Stimulated activated naive CD8-positive, alpha-beta T cell treated with anti-CD3 and anti-CD28 coated beads, Interleukin-15, Interleukin-2, amounts not matched to agents 100 ng/mL and 50 ng/mL, for 24 hours (primary cell): ENCODE results near the gene ZNF558.
A peak's percentile ranks its signal among the peaks of the same experiment; 100 is the strongest.

Experiments used
- H3K27ac Mint-ChIP-seq: one replicate; pipeline ENCODE4 v1.8.0; 2021; ENCODE audit warnings: mild to moderate bottlenecking, mixed read lengths
- H3K27me3 Mint-ChIP-seq: one replicate; pipeline ENCODE4 v1.8.0; 2021; ENCODE audit warnings: mixed read lengths
- H3K36me3 Mint-ChIP-seq: one replicate; pipeline ENCODE4 v1.8.0; 2021; ENCODE audit warnings: low read depth, mixed read lengths
- H3K4me1 Mint-ChIP-seq: one replicate; pipeline ENCODE4 v1.8.0; 2021; ENCODE audit warnings: low read depth, mixed read lengths
- H3K4me3 Mint-ChIP-seq: one replicate; pipeline ENCODE4 v1.8.0; 2021; ENCODE audit warnings: mild to moderate bottlenecking, mixed read lengths
- H3K9me3 Mint-ChIP-seq: one replicate; pipeline ENCODE4 v1.8.0; 2021; ENCODE audit warnings: mixed read lengths

Gene ZNF558

DNA sequence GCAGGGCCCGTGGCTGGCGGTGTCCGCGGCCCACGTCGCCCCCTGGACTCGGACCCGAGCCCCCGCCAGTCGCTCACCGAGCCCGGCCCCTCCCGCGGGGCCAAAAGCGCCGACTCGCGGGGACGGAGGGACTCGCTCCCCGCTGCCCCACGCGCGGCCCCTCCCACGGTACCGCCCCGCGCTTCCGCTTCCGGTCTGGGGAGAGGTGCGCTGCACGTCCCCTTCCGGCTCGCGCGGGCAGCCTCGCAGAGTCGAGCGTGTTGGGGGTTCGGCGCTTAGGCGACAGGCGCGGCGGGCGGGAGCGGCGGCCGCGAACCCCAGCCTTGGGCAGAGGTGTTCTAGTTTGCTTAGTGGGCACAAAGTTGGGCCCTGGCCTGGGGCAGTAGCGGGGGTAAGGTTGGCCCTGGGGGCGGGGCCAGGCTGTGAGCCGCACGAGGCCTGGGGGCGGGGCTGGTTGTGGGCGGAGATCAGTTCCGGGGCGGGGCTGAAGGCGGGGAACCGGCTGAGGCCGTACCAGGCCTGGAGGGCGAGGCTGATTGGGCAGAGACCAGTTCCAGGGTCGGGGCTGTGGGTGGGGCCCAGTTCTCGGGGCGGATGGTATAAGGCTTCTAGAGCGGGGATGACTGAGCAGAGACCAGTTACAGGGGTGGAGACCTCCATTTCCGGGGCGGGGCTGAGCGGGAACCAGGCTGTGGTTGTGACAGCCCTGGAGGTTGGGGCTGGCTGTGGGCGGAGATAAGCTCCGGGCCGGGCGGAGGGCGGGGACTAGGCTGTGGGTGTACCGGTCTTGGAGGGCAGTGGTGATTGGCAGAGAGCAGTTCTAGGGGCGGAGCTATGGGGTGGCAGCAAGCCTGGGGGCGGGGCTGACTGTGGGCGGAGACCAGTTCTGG lies at the start of gene ZNF558, which contains the start of gene MBD3L1:
Gene ZNF558, minus strand, starts transcription at position 173 of the 890 bp plus-strand sequence. CDS start 9,645 bp downstream, outside the sequence.
Gene MBD3L1, plus strand, starts transcription at position 246 of the 890 bp plus-strand sequence. CDS start 10,302 bp downstream, outside the sequence.
- H3K36me3 Mint-ChIP-seq: peaks cover 21% of the 10 kb centered on the region
- peak within 1 kb of the TSS; percentile 87 for H3K4me3 Mint-ChIP-seq
- H3K9me3 Mint-ChIP-seq: peaks cover 4% of the 10 kb centered on the region
- peak within 1 kb of the TSS; percentile 88 for H3K27ac Mint-ChIP-seq
- no peaks in the 10 kb centered on the region for H3K27me3 Mint-ChIP-seq
- H3K4me1 Mint-ChIP-seq: peaks cover 23% of the 10 kb centered on the region

DNA sequence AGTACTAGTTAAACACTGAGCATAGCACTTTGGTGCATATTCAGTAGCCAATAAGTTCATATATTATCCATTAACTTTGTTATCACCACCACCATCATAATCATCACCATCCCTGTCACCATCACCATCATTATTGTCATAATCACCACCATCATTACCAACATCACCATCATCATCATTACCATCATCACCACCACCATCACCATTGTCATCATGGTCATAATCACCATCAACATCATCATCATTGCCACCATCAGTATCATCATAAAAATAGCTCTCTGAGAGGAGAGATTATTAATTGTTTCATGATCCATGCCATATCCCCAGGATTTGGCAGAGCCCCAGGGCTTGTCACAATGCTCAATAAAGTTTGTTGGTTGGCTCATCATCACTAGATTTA lies 49.4 kb upstream of the ZNF558 start:
- H3K36me3 Mint-ChIP-seq: no peaks in the 10 kb centered on the region
- peaks cover 20% of the 10 kb centered on the region for H3K9me3 Mint-ChIP-seq
- peaks cover 16% of the 10 kb centered on the region for H3K27me3 Mint-ChIP-seq
- no peak overlapping the region for H3K27ac Mint-ChIP-seq
- H3K4me3 Mint-ChIP-seq: no peak overlapping the region
- H3K4me1 Mint-ChIP-seq: no peaks in the 10 kb centered on the region

DNA sequence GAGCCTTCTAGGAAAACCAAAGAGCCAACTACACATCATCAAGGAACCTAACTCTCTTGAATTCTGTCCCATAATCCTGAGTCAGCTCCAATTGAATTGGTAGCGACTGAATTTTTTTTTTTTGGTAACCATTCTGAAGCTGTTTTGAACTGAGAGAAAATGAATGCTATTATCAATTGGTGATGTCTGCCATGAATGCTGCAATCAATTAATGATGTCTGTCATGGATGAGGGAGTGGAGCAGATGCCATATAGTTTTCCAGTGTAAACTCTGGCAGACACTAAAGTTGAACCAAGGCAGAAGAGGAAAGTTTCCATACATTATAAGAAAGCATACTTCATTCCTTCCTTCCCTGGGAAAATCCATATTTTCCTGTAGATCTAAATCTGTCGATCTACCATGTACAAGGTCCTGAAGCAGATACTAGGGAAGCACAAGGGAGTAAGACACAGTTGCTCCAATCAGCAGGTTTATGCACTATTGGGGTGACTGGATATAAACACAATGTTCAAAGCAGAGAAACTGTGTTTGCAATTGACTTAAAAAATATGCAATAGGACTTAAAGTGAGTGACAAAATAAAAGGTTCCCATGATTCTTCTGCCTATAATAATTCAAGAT lies 48.9 kb upstream of the ZNF558 start:
- no peaks in the 10 kb centered on the region for H3K4me1 Mint-ChIP-seq

DNA sequence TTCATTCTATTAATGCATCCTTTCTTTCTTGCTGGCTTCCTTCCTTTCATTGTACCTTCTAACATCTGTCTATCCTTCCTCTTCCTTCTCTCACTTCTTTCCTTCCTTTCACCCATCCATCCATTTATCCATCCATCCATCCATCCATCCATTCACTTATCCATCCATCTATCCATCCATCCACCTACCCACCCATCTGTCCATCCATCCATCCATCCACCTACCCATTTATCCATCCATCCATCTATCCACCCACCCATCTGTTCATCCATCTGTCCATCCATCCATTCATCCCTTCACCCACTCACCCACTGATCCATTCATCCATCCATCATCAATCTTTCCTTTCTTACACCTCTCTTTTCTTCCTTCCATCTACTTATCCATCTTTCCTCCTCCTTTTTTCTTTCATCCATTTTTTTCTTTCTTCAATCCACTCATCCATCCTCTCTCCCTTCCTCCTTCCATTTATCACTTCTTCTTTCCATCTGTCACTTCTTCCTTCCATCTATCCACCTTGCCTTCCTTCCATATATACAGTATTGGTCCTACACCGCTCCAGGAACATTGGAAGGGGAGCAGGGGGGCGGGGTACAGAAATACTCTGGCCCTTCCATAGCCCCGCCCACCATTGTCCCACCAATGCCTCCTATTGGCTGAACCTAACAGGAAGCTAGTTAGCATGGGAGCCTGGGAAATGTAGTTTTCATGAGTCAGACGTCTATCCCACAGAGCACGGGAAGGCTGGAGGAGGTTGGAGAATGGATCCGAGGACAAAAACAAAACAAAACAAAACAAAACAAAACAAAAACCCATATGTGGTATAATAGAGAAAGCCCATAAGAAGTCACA lies 46.0 kb upstream of the ZNF558 start:
- Mint-ChIP-seq H3K4me1 (no peaks in the 10 kb centered on the region), H3K4me3 (no peak overlapping the region), H3K36me3 (no peaks in the 10 kb centered on the region), H3K27ac (no peak overlapping the region), H3K27me3 (peaks cover 22% of the 10 kb centered on the region), H3K9me3 (peaks cover 20% of the 10 kb centered on the region)

More for the DNA sequence above, 48.9 kb upstream of the ZNF558 start:
- H3K27me3 Mint-ChIP-seq: peaks cover 16% of the 10 kb centered on the region
- peaks cover 20% of the 10 kb centered on the region for H3K9me3 Mint-ChIP-seq
- no peak overlapping the region for H3K4me3 Mint-ChIP-seq
- H3K27ac Mint-ChIP-seq: no peak overlapping the region
- no peaks in the 10 kb centered on the region for H3K36me3 Mint-ChIP-seq

DNA sequence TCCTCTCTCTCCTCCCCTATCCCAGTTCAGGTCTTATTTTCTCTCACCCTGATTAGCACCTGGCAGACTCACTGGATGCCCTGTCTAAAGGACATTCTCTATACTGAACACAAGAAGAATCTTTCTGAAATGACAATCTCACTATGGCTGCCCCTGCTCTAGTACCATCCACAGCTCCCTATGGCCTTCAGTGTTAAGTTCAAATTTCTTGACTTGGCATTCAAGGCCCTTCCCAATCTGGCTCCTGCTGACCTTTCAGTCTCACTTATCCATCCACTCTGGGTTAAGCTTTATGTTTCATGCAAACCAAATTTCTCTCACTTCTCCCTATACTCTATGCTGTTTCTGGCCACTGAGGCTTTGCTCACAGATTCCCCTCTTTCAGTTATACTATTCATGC lies 34.2 kb upstream of the ZNF558 start:
- H3K9me3 Mint-ChIP-seq: no peaks in the 10 kb centered on the region
- no peak overlapping the region for H3K4me3 Mint-ChIP-seq
- H3K27me3 Mint-ChIP-seq: peaks cover 16% of the 10 kb centered on the region
- no peaks in the 10 kb centered on the region for H3K36me3 Mint-ChIP-seq
- no peak overlapping the region for H3K27ac Mint-ChIP-seq
- no peaks in the 10 kb centered on the region for H3K4me1 Mint-ChIP-seq

DNA sequence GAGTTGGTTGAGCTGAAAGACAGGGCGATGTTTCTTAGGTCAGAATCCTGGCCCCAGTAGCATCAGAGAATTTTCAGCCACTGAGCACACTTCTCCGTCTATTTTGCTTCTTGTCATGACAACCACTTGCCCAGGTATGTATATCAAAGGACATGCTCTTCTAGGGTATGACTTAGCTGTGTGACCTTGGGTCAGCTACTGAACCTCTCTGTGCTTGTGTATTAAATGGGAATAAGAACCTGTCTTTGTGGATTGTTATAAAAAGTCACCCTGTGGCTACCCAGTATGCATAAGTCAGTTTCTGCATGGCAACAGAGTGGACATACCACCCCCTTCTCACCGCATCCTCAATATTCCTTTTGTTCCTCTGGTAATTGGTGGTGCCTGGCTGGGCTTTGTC lies 26.2 kb upstream of the ZNF558 start:
- H3K4me1 Mint-ChIP-seq: no peaks in the 10 kb centered on the region
- H3K36me3 Mint-ChIP-seq: no peaks in the 10 kb centered on the region
- H3K27me3 Mint-ChIP-seq: peaks cover 26% of the 10 kb centered on the region
- no peak overlapping the region for H3K4me3 Mint-ChIP-seq
- no peak overlapping the region for H3K27ac Mint-ChIP-seq
- no peaks in the 10 kb centered on the region for H3K9me3 Mint-ChIP-seq

DNA sequence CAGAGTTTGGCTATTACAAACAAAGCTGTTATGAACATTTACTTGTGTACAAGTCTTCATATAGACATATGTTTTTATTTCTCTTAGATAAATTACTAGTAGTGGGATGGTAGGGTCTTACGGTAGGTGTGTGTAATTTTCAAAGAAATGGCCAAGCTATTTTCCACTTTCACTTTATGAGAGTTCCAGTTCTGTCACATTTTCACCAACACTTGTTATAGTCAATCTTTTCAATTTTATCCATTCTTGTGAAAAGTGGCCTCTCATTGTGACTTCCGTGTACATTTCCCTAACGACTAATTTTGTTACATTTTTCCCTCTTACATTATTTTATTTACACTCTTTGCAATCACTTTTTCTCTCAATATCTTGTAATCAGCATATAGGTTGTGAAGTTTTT lies 18.4 kb upstream of the ZNF558 start:
- H3K36me3 Mint-ChIP-seq: no peaks in the 10 kb centered on the region

DNA sequence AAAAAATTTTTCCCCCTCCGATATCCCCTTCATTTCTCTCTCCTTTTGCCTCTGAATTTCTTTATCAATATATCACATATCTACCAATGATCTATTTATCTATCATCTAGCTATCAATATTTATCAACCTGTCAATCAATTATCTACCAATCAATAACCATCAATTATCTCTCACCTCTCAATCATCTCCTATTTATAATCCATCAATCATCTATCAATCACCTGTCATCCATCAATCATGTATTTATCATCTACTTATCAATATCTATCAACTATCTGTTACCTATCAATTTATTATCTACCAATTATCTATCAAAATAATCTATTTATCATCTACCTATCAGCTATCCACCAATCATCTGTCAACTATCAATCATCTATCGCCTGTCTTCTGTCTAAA lies 17.1 kb upstream of the ZNF558 start:
- Mint-ChIP-seq H3K27me3 (peaks cover 28% of the 10 kb centered on the region), H3K9me3 (peaks cover 12% of the 10 kb centered on the region), H3K4me1 (no peaks in the 10 kb centered on the region), H3K36me3 (no peaks in the 10 kb centered on the region), H3K27ac (no peak overlapping the region), H3K4me3 (no peak overlapping the region)

More for the DNA sequence above, 18.4 kb upstream of the ZNF558 start:
- Mint-ChIP-seq H3K9me3 (peaks cover 12% of the 10 kb centered on the region), H3K27ac (no peak overlapping the region), H3K27me3 (peaks cover 35% of the 10 kb centered on the region), H3K4me3 (no peak overlapping the region), H3K4me1 (no peaks in the 10 kb centered on the region)

DNA sequence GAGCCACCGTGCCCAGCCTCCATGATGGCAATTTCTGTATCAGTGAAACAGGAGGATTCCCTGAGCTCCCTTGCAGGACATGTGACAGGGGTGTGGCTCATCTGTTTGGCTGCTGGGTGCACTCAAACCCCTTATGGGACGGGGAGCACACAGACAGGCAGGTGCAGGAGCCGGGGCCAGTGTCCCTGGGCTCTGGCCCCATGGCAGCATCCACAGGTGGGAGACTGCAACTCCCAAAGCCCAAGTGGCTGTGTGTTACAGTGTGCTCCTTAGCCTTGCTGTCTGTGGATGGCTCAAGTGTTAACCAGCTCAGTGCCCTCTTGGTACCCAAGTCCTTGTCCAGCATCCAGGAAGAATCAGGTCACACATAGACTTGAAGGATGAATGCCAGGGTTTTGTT lies 14.7 kb upstream of the ZNF558 start:
- Mint-ChIP-seq H3K9me3 (peaks cover 12% of the 10 kb centered on the region), H3K27me3 (peaks cover 25% of the 10 kb centered on the region), H3K4me1 (no peaks in the 10 kb centered on the region), H3K27ac (no peak overlapping the region), H3K4me3 (no peak overlapping the region), H3K36me3 (no peaks in the 10 kb centered on the region)

DNA sequence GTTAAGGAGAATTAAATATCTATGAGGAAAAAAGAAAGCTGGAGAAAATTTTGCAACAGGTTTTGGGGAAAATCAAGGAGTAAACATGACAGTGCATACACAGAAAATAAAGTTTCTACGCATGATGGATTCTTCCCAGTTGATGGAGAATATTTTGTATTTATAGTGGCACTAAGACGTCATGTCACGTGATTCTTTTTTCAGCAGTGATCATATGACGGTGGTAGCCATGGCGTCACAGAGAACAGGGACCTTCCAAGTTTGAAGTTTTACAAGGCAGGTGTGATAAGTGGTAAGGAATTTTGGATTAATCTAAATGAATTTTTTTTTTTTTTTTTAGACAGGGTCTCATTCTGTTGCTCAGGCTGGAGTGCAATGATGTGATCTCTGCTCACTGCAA lies 8.6 kb upstream of the ZNF558 start:
- Mint-ChIP-seq H3K9me3 (no peaks in the 10 kb centered on the region), H3K36me3 (no peaks in the 10 kb centered on the region), H3K4me3 (no peak overlapping the region), H3K4me1 (no peaks in the 10 kb centered on the region), H3K27ac (no peak overlapping the region), H3K27me3 (peaks cover 25% of the 10 kb centered on the region)

DNA sequence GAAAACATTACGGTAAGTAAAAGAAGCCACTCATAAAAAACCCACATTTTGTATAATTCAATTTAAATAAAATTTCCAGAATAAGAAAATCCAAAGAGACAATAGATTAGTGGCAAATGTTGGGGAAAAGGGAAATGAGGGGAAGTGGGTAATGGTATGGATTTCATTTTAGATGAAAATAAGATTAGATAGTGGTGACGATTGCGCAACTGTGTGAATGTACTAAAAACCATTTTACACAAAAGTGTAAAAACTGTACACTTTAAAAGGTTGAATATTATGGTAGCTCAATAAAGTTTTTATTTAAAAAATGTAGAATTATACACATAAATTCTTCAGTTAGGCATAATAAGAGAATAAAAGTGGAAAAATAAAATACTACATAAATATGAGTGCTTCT lies 3.8 kb upstream of the ZNF558 start:
- peaks cover 15% of the 10 kb centered on the region for H3K27me3 Mint-ChIP-seq
- no peak overlapping the region for H3K4me3 Mint-ChIP-seq
- H3K4me1 Mint-ChIP-seq: peaks cover 14% of the 10 kb centered on the region
- H3K27ac Mint-ChIP-seq: no peak overlapping the region
- peaks cover 3% of the 10 kb centered on the region for H3K36me3 Mint-ChIP-seq
- H3K9me3 Mint-ChIP-seq: peaks cover 4% of the 10 kb centered on the region

DNA sequence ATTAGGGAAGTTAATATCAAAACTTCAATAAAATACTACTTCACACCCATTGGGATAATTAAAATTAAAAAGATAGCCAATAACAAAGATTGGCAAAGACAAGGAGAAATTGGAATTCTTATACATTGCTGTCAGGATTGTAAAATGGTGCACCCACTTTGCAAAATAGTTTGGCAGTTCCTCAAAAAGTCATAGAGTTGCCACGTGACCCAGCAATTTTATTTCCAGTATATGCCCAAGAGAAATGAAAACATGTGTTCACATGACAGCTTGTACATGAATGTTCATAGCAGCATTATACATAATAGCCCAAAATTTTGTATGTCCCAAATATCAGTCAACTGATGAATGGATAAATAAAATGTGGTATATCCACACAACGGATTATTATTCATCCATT lies 3.3 kb upstream of the ZNF558 start:
- Mint-ChIP-seq H3K4me1 (peaks cover 16% of the 10 kb centered on the region), H3K27me3 (peaks cover 12% of the 10 kb centered on the region), H3K9me3 (peaks cover 4% of the 10 kb centered on the region), H3K36me3 (peaks cover 4% of the 10 kb centered on the region), H3K4me3 (no peak overlapping the region), H3K27ac (no peak overlapping the region)

DNA sequence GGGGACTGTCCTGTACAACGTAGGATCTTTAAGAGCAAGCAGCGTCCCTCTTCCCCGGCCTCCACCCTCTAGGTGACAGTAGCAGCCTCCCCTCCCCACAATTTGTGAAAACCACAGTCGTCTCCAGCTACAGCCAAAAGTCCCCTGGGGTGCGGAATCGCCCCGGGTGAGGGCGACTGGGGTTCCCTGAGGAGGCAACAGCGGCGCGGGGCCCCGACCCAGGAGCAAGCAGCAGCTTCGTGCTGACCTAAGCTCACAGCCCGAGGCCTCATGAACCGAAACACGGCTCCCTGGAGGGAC lies 322 bp downstream of the ZNF558 start:
- Mint-ChIP-seq H3K27ac (peak overlapping the region; percentile 85), H3K27me3 (no peaks in the 10 kb centered on the region), H3K4me1 (peaks cover 23% of the 10 kb centered on the region), H3K4me3 (peak overlapping the region; percentile 87), H3K36me3 (peaks cover 27% of the 10 kb centered on the region), H3K9me3 (peaks cover 4% of the 10 kb centered on the region)

DNA sequence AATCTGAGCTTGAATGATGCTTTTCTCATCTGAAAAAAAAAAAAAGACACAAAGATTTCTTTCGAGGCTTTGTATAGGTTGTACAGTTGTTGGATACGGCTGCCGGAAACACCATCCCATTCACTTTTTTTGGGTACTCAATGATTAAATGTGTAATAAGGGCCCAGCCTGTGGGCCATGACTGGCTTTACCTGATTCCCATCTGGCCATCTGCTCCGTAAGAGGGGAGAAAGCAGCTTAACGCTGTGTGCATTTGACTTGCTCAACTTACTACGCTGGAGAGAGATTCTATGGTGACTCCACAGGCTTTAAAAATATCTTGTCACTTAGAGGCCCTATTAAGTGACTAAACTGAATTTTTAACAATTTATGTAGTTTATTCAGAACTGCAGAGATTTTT lies 731 bp downstream of the ZNF558 start:
- Mint-ChIP-seq H3K36me3 (peaks cover 30% of the 10 kb centered on the region), H3K27ac (peak overlapping the region; percentile 85), H3K9me3 (peaks cover 4% of the 10 kb centered on the region), H3K27me3 (no peaks in the 10 kb centered on the region), H3K4me1 (peaks cover 23% of the 10 kb centered on the region), H3K4me3 (peak overlapping the region; percentile 87)

DNA sequence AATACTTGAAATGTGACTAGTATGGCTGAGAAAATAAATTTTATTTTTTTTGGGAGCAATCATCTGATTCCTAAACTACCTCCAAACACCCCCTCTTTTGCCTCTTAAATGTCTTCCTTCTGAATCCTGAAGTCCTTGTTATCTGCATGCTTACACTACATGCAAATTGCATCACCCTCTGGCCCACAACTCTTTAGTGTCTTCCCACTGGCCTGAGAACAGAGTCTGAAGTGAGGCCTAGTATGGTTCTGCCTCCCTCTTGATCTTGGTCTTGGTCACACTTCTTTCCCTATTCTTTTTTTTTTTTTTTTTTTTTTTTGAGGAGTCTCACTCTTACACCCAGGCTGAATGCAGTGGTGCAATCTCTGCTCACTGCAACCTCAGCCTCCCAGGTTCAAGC lies 4.8 kb downstream of the ZNF558 start:
- peaks cover 19% of the 10 kb centered on the region for H3K4me1 Mint-ChIP-seq
- no peaks in the 10 kb centered on the region for H3K9me3 Mint-ChIP-seq
- H3K27ac Mint-ChIP-seq: no peak overlapping the region
- no peaks in the 10 kb centered on the region for H3K27me3 Mint-ChIP-seq
- H3K36me3 Mint-ChIP-seq: peaks cover 61% of the 10 kb centered on the region
- H3K4me3 Mint-ChIP-seq: no peak overlapping the region
